H1 (cell line): Measurements from ENCODE around the gene ZNF587B. TPM values are rescaled to one million over a fixed set of nuclear protein-coding genes. Genes with fewer than 3 reads are reported as not detected.

Source experiments
- CTCF ChIA-PET: fragments of 300-600 bp; sonication (Branson Sonifier 250); formaldehyde crosslinking; loops from one replicate; lab custom pipeline; 2021; ENCODE audit not compliant: partially characterized antibody; lab: Charles Lee
- POLR2A ChIA-PET: fragments of 300-600 bp; sonication (Branson Sonifier 250); formaldehyde crosslinking; loops from one replicate; lab custom pipeline; 2021; ENCODE audit warnings: inconsistent platforms; ENCODE audit not compliant: partially characterized antibody; lab: Charles Lee
- DNase-seq, 2 experiments: peaks; one replicate each; pipeline versions ENCODE4 v3.0.0 to v3.0.0-alpha.2; 2010 to 2022; ENCODE audit warnings: low spot score in 2 of 2, low read depth in 1 of 2, mixed read lengths in 1 of 2
- FAIRE-seq: peaks from 2 replicates; lab custom pipeline; 2011; peaks lifted over from hg19 to GRCh38; lab: Jason Lieb, UNC
- H2AFZ ChIP-seq: 2 replicates; pipeline ENCODE4 v1.8.1; 2012; ENCODE audit warnings: low read length, inconsistent platforms
- H2AK5ac ChIP-seq: 2 replicates; pipeline ENCODE4 v1.6.1; 2013; ENCODE audit warnings: low read depth, low read length
- H2BK120ac ChIP-seq: replicated peaks from 2 replicates; pipeline ENCODE3; 2013; ENCODE audit warnings: low read depth, low read length, inconsistent platforms
- H2BK12ac ChIP-seq: 2 replicates; pipeline ENCODE4 v1.6.1; 2013; ENCODE audit warnings: low read depth, low read length
- H2BK15ac ChIP-seq: 2 replicates; pipeline ENCODE4 v1.6.1; 2013; ENCODE audit warnings: low read length
- H2BK20ac ChIP-seq: 2 replicates; pipeline ENCODE4 v1.6.1; 2013; ENCODE audit warnings: low read length
- H2BK5ac ChIP-seq: 2 replicates; pipeline ENCODE4 v1.6.1; 2013; ENCODE audit warnings: low read depth, low read length
- H3K14ac ChIP-seq: 2 replicates; pipeline ENCODE4 v1.6.1; 2013; ENCODE audit warnings: inconsistent platforms; ENCODE audit not compliant: insufficient read length
- H3K18ac ChIP-seq: 2 replicates; pipeline ENCODE4 v1.6.1; 2013; ENCODE audit warnings: low read length; ENCODE audit errors: extremely low read depth
- H3K23ac ChIP-seq: 2 replicates; pipeline ENCODE4 v1.6.1; 2013; ENCODE audit warnings: inconsistent platforms; ENCODE audit not compliant: insufficient read length
- H3K23me2 ChIP-seq: 2 replicates; pipeline ENCODE4 v1.6.1; 2013; ENCODE audit warnings: low read depth, low read length
- H3K27ac ChIP-seq: 2 replicates; pipeline ENCODE4 v1.6.1; 2011; ENCODE audit warnings: low read depth, low read length, inconsistent platforms
- H3K27me3 ChIP-seq, 4 experiments: replicated peaks in 1 of 4; 1 replicate in 1 of 4; 2 replicates in 3 of 4; pipeline versions ENCODE4 v1.6.1 to v1.8.1; 2011 to 2013; ENCODE audit warnings: low read length in 3 of 4, mild to moderate bottlenecking in 3 of 4, inconsistent platforms in 2 of 4, mixed read lengths in 2 of 4, moderate library complexity in 1 of 4; ENCODE audit not compliant: control insufficient read depth in 3 of 4, insufficient read depth in 3 of 4; ENCODE audit errors: extremely low read depth in 1 of 4
- H3K36me3 ChIP-seq, 4 experiments: 2 replicates each; pipeline versions ENCODE4 v1.6.1 to v1.8.1; 2011 to 2013; ENCODE audit warnings: mild to moderate bottlenecking in 4 of 4, low read length in 3 of 4, moderate library complexity in 2 of 4, control low read depth in 1 of 4, inconsistent platforms in 1 of 4; ENCODE audit not compliant: insufficient read depth in 4 of 4, control insufficient read depth in 2 of 4
- H3K4ac ChIP-seq: replicated peaks from 2 replicates; pipeline ENCODE3; 2013; ENCODE audit warnings: low read length, low read depth, mixed read lengths, inconsistent platforms; ENCODE audit not compliant: insufficient read length
- H3K4me1 ChIP-seq, 4 experiments: replicated peaks in 1 of 4; 1 replicate in 1 of 4; 2 replicates in 3 of 4; pipeline versions ENCODE4 v1.6.1 to v1.8.1; 2011 to 2013; ENCODE audit warnings: low read length in 3 of 4, inconsistent platforms in 2 of 4, mixed read lengths in 1 of 4; ENCODE audit not compliant: insufficient read depth in 4 of 4, control insufficient read depth in 3 of 4
- H3K4me2 ChIP-seq, 2 experiments: 2 replicates each; pipeline versions ENCODE4 v1.6.1 to v1.8.1; 2011 to 2013; ENCODE audit warnings: low read depth in 2 of 2, low read length in 2 of 2, control low read depth in 1 of 2, inconsistent platforms in 1 of 2, mild to moderate bottlenecking in 1 of 2; ENCODE audit not compliant: insufficient read depth in 1 of 2
- H3K4me3 ChIP-seq, 4 experiments: fragments of 200-600, 300-600 bp in 1 of 4; sonication (generic), shearing (Covaris generic), sonication (Bioruptor Twin) in 1 of 4; 2 replicates each; pipeline versions ENCODE4 v1.5.1 to v1.8.1; 2011 to 2016; ENCODE audit warnings: low read length in 4 of 4, low read depth in 3 of 4, control low read depth in 2 of 4, inconsistent platforms in 2 of 4, mild to moderate bottlenecking in 2 of 4, mixed read lengths in 1 of 4, moderate library complexity in 1 of 4; ENCODE audit not compliant: insufficient read depth in 2 of 4; ENCODE audit errors: extremely low read depth in 1 of 4
- H3K56ac ChIP-seq: replicated peaks from 2 replicates; pipeline ENCODE3; 2013; ENCODE audit warnings: low read depth, mild to moderate bottlenecking, mixed read lengths, low read length, inconsistent platforms; ENCODE audit not compliant: insufficient read length
- H3K79me1 ChIP-seq: 2 replicates; pipeline ENCODE4 v1.6.1; 2013; ENCODE audit warnings: low read depth, low read length, control low read depth
- H3K79me2 ChIP-seq, 2 experiments: 2 replicates each; pipeline versions ENCODE4 v1.6.1 to v1.8.1; 2012 to 2013; ENCODE audit warnings: low read length in 2 of 2, mild to moderate bottlenecking in 2 of 2, inconsistent platforms in 1 of 2; ENCODE audit not compliant: insufficient read depth in 2 of 2, control insufficient read depth in 1 of 2
- H3K9ac ChIP-seq, 4 experiments: replicated peaks in 1 of 4; 1 replicate in 1 of 4; 2 replicates in 3 of 4; pipeline versions ENCODE4 v1.6.1 to v1.8.1; 2011 to 2013; ENCODE audit warnings: low read depth in 3 of 4, low read length in 3 of 4, control low read depth in 2 of 4, mild to moderate bottlenecking in 2 of 4, moderate library complexity in 2 of 4, inconsistent platforms in 1 of 4; ENCODE audit errors: extremely low read depth in 1 of 4
- H3K9me3 ChIP-seq, 2 experiments: 2 replicates each; pipeline versions ENCODE4 v1.6.1 to v1.8.1; 2012 to 2013; ENCODE audit warnings: mild to moderate bottlenecking in 2 of 2, moderate library complexity in 2 of 2, control low read depth in 1 of 2, inconsistent platforms in 1 of 2, low read depth in 1 of 2, low read length in 1 of 2, mixed read lengths in 1 of 2; ENCODE audit not compliant: insufficient read depth in 2 of 2
- H4K20me1 ChIP-seq, 2 experiments: replicated peaks in 1 of 2; 2 replicates each; pipeline versions ENCODE3 to v1.8.1; 2011 to 2013; ENCODE audit warnings: inconsistent platforms in 2 of 2, low read length in 2 of 2, mild to moderate bottlenecking in 1 of 2; ENCODE audit not compliant: insufficient read depth in 2 of 2, control insufficient read depth in 1 of 2
- H4K5ac ChIP-seq: 2 replicates; pipeline ENCODE4 v1.6.1; 2013; ENCODE audit warnings: low read length, low read depth, mixed read lengths, inconsistent platforms; ENCODE audit not compliant: insufficient read length
- H4K8ac ChIP-seq: 2 replicates; pipeline ENCODE4 v1.8.0; 2013; ENCODE audit warnings: mild to moderate bottlenecking, moderate library complexity, low read length, inconsistent platforms; ENCODE audit not compliant: insufficient read depth; ENCODE audit errors: extremely low read depth
- H4K91ac ChIP-seq: replicated peaks from 2 replicates; pipeline ENCODE3; 2013; ENCODE audit warnings: low read length, mixed read lengths, inconsistent platforms; ENCODE audit not compliant: insufficient read length
- E2F6 ChIP-seq: IDR thresholded peaks from 2 replicates; pipeline ENCODE4 v1.6.1; 2012; ENCODE audit warnings: inconsistent platforms
- EZH2 ChIP-seq: fragments of 200-600 bp; sonication (generic); IDR thresholded peaks from 2 replicates; pipeline ENCODE4 v1.7.1; 2012; ENCODE audit warnings: low read depth, mild to moderate bottlenecking, moderate library complexity, low read length, inconsistent platforms; ENCODE audit not compliant: severe bottlenecking
- HDAC2 ChIP-seq, 2 experiments: fragments of 300-600 bp in 1 of 2; sonication (generic) in 1 of 2; IDR thresholded peaks; 2 replicates each; pipeline ENCODE4 v1.6.1; 2011 to 2012; ENCODE audit warnings: low read depth in 2 of 2, low read length in 2 of 2, mild to moderate bottlenecking in 2 of 2, moderate library complexity in 2 of 2, borderline replicate concordance in 1 of 2, inconsistent platforms in 1 of 2
- HDAC6 ChIP-seq: IDR thresholded peaks from one replicate; pipeline ENCODE4 v1.7.1; 2012; ENCODE audit warnings: low read depth, mild to moderate bottlenecking, inconsistent platforms, low read length, moderate library complexity
- JUND ChIP-seq: IDR thresholded peaks from 2 replicates; pipeline ENCODE4 v1.6.1; 2011; ENCODE audit warnings: mild to moderate bottlenecking, improper control_type of control experiment, low read length
- KDM1A ChIP-seq: fragments of 200-600, 300-600 bp; sonication (generic); IDR thresholded peaks from 2 replicates; pipeline ENCODE4 v1.7.1; 2016; ENCODE audit warnings: mild to moderate bottlenecking, low read length, borderline replicate concordance
- KDM4A ChIP-seq: IDR thresholded peaks from one replicate; pipeline ENCODE4 v1.7.1; 2012; ENCODE audit warnings: low read depth, mild to moderate bottlenecking, moderate library complexity, low read length, inconsistent platforms; ENCODE audit not compliant: severe bottlenecking
- KDM5A ChIP-seq: fragments of 200-600 bp; IDR thresholded peaks from 2 replicates; pipeline ENCODE4 v1.7.1; 2012; ENCODE audit warnings: mild to moderate bottlenecking, low read length, inconsistent platforms, mixed read lengths
- MAX ChIP-seq: IDR thresholded peaks from 2 replicates; pipeline ENCODE4 v1.6.1; 2012; ENCODE audit warnings: inconsistent platforms
- TCF12 ChIP-seq: IDR thresholded peaks from 2 replicates; pipeline ENCODE4 v1.6.1; 2011; ENCODE audit warnings: low read depth, mild to moderate bottlenecking, low read length
- USF2 ChIP-seq: IDR thresholded peaks from 2 replicates; pipeline ENCODE4 v1.6.1; 2011; ENCODE audit warnings: low read length, improper control_type of control experiment
- WGBS, 2 experiments: shearing (Covaris generic) in 1 of 2; methylation state at CpG; one replicate each; pipeline versions ENCODE4 v1.1.6 to v1.1.7; 2013 to 2015; ENCODE audit warnings: low lambda C conversion rate in 2 of 2, mixed read lengths in 2 of 2, inconsistent platforms in 1 of 2, low coverage in 1 of 2, missing lambda C conversion rate in 1 of 2; ENCODE audit not compliant: insufficient replicate concordance in 2 of 2, insufficient coverage in 1 of 2, insufficient read length in 1 of 2; ENCODE audit errors: extremely low coverage in 1 of 2, missing lambda C conversion rate in 1 of 2; 5-methylcytosine and 5-hydroxymethylcytosine counted together
- polyA plus RNA-seq, 7 experiments: library from polyadenylated mRNA; depleted of rRNA in 3 of 7; stranded (reverse) in 5 of 7; unstranded in 2 of 7; fragments of >200 nt in 5 of 7; fragments of 200-250 nt in 2 of 7; gene quantifications; 1 replicate in 5 of 7; 2 replicates in 1 of 7; 4 replicates in 1 of 7; pipeline versions ENCODE4 v1.2.1 to v1.2.3, GENCODE V29; 2011 to 2013; ENCODE audit warnings: missing spikeins in 2 of 7, mixed read lengths in 2 of 7
- total RNA-seq: library from RNA; stranded (reverse); fragmentation: NEBNext Ultra II Directional; extraction: Animal tissue kit (Norgen Biotek cat#: 25700); gene quantifications from 2 replicates; pipeline ENCODE4 v1.2.1, GENCODE V29; 2021

Gene ZNF587B
- total and polyA plus RNA-seq, 2 of the 8 experiments (the other 6 are each of a cell fraction or from before 2014, with no cell fraction given) = 13.8 to 60.1 TPM

- Histone ChIP-seq H2BK15ac (no peak overlapping the region), H2AFZ (no peak overlapping the region), H2BK20ac (no peak overlapping the region), H4K91ac (no peak overlapping the region), H4K20me1 (peaks cover 0 to 8% of the 10 kb centered on the region in 2 experiments), H2BK5ac (no peak overlapping the region), H3K4me3 (no peak overlapping the region), H3K4me2 (no peak overlapping the region), H3K14ac (no peak overlapping the region), H3K18ac (no peak overlapping the region), H3K27me3 (no peaks in the 10 kb centered on the region), H3K36me3 (peaks cover 2 to 24% (median 17%) of the 10 kb centered on the region in 4 experiments; a peak in 7 of 8 replicates), H3K9me3 (no peaks in the 10 kb centered on the region), H3K4me1 (peaks cover 0 to 4% (median 1%) of the 10 kb centered on the region in 4 experiments; a peak in 3 of 7 replicates), H4K8ac (no peak overlapping the region), H3K4ac (no peak overlapping the region), H2BK12ac (no peak overlapping the region), H3K23me2 (peaks cover 4% of the 10 kb centered on the region), H2AK5ac (no peak overlapping the region), H3K23ac (no peak overlapping the region), H3K79me1 (0 out of 2 replicates have a peak, but pooled peaks cover 2% of the 10 kb centered on the region), H4K5ac (no peak overlapping the region), H2BK120ac (no peak overlapping the region), H3K56ac (no peak overlapping the region), H3K79me2 (peaks cover 0 to 8% of the 10 kb centered on the region in 2 experiments; a peak in 2 of 4 replicates), H3K9ac (no peak overlapping the region), H3K27ac (no peak overlapping the region)
- ChIA-PET POLR2A (interaction anchor here (1.1 to 3.5 kb wide), 3 partner anchors 7 to 18 kb away, joined by 4 to 36 read pairs (median 5); partner anchors contain the start of gene ZNF587B), CTCF (no interaction called here)
- no peak for FAIRE-seq
- DNase-seq = no peak
- 96% methylated on average over 3 of the region's 3 CpGs; no CpG with 5 or more reads in 1 of the 2 experiments for WGBS, 2 experiments
- TF ChIP-seq JUND = no peak
- TF ChIP-seq KDM1A = no peak
- no peak for TF ChIP-seq HDAC2 (IDR thresholded peaks at IDR 0.05; ENCODE audit: borderline replicate concordance in 1 of 2, low read depth in 2 of 2, low read length in 2 of 2)
- TF ChIP-seq KDM5A = no peak
- no peak for TF ChIP-seq TCF12
- no peak for TF ChIP-seq MAX
- no peak for TF ChIP-seq E2F6
- TF ChIP-seq USF2 = no peak
- TF ChIP-seq KDM4A = no peak
- TF ChIP-seq HDAC6 = no peak
- no peak for TF ChIP-seq EZH2
Measured at GRCh38 chr19:57812226-57812625, 17.9 kb upstream of the ZNF587B start.
